Hepatocyte (in vitro differentiated cells): ENCODE measurements around the gene QDPR. TPM values are rescaled to one million over a fixed set of nuclear protein-coding genes. Genes with fewer than 3 reads are reported as not detected.

ENCODE experiments used
- DNase-seq: peaks from one replicate; pipeline ENCODE4 v3.0.0-alpha.2; 2016; ENCODE audit warnings: low spot score
- H2AFZ ChIP-seq: fragments of 200-600 bp; sonication (generic); 2 replicates; pipeline ENCODE4 v1.6.0; 2016; ENCODE audit warnings: antibody characterized with exemption, mild to moderate bottlenecking
- H3K27ac ChIP-seq: fragments of 200-600 bp; sonication (generic); 2 replicates; pipeline ENCODE4 v1.5.1; 2016; ENCODE audit warnings: mild to moderate bottlenecking
- H3K27me3 ChIP-seq: fragments of 200-600 bp; sonication (generic); 2 replicates; pipeline ENCODE4 v1.6.1; 2016
- H3K36me3 ChIP-seq: fragments of 200-600 bp; sonication (generic); replicated peaks from 2 replicates; pipeline ENCODE4 v1.5.1; 2016; ENCODE audit warnings: low read depth; ENCODE audit not compliant: insufficient read depth
- H3K4me1 ChIP-seq: fragments of 200-600 bp; sonication (generic); 2 replicates; pipeline ENCODE4 v1.5.1; 2016; ENCODE audit warnings: mild to moderate bottlenecking, moderate library complexity; ENCODE audit not compliant: insufficient read depth
- H3K4me2 ChIP-seq: fragments of 200-600 bp; sonication (generic); 2 replicates; pipeline ENCODE4 v1.6.0; 2016
- H3K4me3 ChIP-seq: fragments of 200-600 bp; sonication (generic); 2 replicates; pipeline ENCODE4 v1.5.1; 2016; ENCODE audit warnings: mild to moderate bottlenecking
- H3K79me2 ChIP-seq: fragments of 200-600 bp; sonication (generic); 2 replicates; pipeline ENCODE4 v1.6.0; 2017; ENCODE audit warnings: mild to moderate bottlenecking
- H3K9me2 ChIP-seq: fragments of 200-600 bp; sonication (generic); replicated peaks from 2 replicates; pipeline ENCODE4 v1.6.0; 2017; ENCODE audit warnings: mild to moderate bottlenecking; ENCODE audit not compliant: insufficient read depth
- H3K9me3 ChIP-seq: fragments of 200-600 bp; sonication (generic); 2 replicates; pipeline ENCODE4 v1.5.1; 2016; ENCODE audit warnings: low read depth, mild to moderate bottlenecking
- H4K20me1 ChIP-seq: fragments of 200-600 bp; sonication (generic); 2 replicates; pipeline ENCODE4 v1.6.0; 2016; ENCODE audit warnings: mild to moderate bottlenecking; ENCODE audit not compliant: insufficient read depth, poor library complexity, severe bottlenecking
- EZH2 ChIP-seq: fragments of 200-600 bp; sonication (generic); IDR thresholded peaks from 2 replicates; pipeline ENCODE4 v1.6.1; 2016; ENCODE audit warnings: antibody characterized with exemption, mild to moderate bottlenecking, borderline replicate concordance
- EZH2phosphoT487 ChIP-seq: fragments of 200-600 bp; sonication (generic); IDR thresholded peaks from one replicate; pipeline ENCODE4 v1.6.1; 2018; ENCODE audit warnings: antibody characterized with exemption, mild to moderate bottlenecking, low read depth, moderate library complexity; ENCODE audit not compliant: unreplicated experiment, severe bottlenecking
- WGBS: methylation state at CpG from one replicate; pipeline ENCODE4 v1.1.6; 2016; ENCODE audit warnings: low lambda C conversion rate; ENCODE audit errors: missing lambda C conversion rate; 5-methylcytosine and 5-hydroxymethylcytosine counted together
- polyA plus RNA-seq: library from polyadenylated mRNA; unstranded; fragments of >200 nt; fragmentation: Nextera tagmentation; extraction: Ambion mirVana; gene quantifications from 2 replicates; pipeline ENCODE4 v1.2.1, GENCODE V29; 2016
- total RNA-seq: library from RNA; depleted of rRNA; stranded (reverse); fragments of >200 nt; gene quantifications from 2 replicates; pipeline ENCODE4 v1.2.3, GENCODE V29; 2014
- TF ChIP-seq, protein P1 (sequence below): fragments of 200-600 bp; sonication (generic); IDR thresholded peaks from 2 replicates; pipeline ENCODE4 v1.5.1; 2016; ENCODE audit warnings: antibody characterized with exemption, mild to moderate bottlenecking; ENCODE audit not compliant: poor library complexity

QDPR gene
- total and polyA plus RNA-seq, 2 experiments from 2014 or later, result 56.2 to 70.3 TPM

DNA sequence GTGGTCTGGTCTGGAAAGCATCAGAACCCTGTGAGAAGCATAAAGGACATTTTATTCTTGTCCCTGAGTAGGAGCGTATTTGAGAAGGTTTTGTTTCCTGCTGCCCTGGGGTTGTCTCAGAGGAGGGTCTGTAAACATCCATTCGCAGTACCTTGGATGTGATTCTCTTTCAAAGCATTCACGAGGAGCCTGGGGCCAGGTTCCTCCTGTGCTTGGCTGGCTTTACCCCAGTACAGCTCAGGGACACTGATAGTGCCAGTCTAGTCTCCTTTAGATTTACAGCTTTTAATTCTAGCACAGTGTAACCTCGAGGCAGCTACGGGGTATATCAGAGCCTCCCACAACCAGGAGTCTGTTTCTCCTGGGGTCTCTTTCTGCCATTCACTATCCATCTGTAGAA, 5.8 kb upstream of the QDPR start:
- no peak overlapping the region for H3K27ac ChIP-seq
- no peak for TF ChIP-seq EZH2phosphoT487
- TF ChIP-seq, protein P1, sequence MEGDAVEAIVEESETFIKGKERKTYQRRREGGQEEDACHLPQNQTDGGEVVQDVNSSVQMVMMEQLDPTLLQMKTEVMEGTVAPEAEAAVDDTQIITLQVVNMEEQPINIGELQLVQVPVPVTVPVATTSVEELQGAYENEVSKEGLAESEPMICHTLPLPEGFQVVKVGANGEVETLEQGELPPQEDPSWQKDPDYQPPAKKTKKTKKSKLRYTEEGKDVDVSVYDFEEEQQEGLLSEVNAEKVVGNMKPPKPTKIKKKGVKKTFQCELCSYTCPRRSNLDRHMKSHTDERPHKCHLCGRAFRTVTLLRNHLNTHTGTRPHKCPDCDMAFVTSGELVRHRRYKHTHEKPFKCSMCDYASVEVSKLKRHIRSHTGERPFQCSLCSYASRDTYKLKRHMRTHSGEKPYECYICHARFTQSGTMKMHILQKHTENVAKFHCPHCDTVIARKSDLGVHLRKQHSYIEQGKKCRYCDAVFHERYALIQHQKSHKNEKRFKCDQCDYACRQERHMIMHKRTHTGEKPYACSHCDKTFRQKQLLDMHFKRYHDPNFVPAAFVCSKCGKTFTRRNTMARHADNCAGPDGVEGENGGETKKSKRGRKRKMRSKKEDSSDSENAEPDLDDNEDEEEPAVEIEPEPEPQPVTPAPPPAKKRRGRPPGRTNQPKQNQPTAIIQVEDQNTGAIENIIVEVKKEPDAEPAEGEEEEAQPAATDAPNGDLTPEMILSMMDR, result no peak
- no peak for TF ChIP-seq EZH2

DNA sequence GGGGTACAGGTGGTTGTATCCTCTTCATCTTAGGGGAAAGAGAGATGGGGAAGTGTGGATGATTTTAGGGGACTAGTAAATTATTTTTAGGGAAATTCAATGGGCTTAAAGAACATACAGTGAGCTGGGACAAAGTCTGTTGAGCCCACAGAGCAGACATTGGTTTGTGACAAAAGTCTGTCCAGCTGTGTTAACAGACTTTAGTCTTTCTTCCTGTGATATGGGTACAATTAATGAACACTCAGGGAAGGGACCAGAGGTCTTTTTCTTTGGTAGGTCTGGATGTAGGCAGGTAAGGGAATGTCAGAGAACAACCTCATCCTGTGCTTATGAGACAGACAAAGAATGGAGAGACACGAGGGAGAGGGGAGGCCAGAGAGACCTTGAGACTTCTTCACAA, 5.1 kb upstream of the QDPR start:
- no peak overlapping the region for H2AFZ ChIP-seq
- no peak overlapping the region for H3K27ac ChIP-seq
- H3K27me3 ChIP-seq, result peaks cover 6% of the 10 kb centered on the region
- H3K36me3 ChIP-seq, result no peaks in the 10 kb centered on the region
- no peak overlapping the region for H3K4me3 ChIP-seq
- no peaks in the 10 kb centered on the region for H3K9me3 ChIP-seq
- H3K79me2 ChIP-seq, result no peaks in the 10 kb centered on the region
- no peaks in the 10 kb centered on the region for H3K4me1 ChIP-seq
- H4K20me1 ChIP-seq, result no peaks in the 10 kb centered on the region
- WGBS, result 58% methylated on average over 1 of the region's 1 CpG
- no peaks in the 10 kb centered on the region for H3K9me2 ChIP-seq
- DNase-seq, result no peak
- H3K4me2 ChIP-seq, result no peak overlapping the region
- TF ChIP-seq EZH2phosphoT487, result no peak
- TF ChIP-seq EZH2, result no peak
- TF ChIP-seq, protein P1, result no peak

More for the DNA sequence above, 5.8 kb upstream of the QDPR start:
- Histone ChIP-seq H3K27me3 (peaks cover 6% of the 10 kb centered on the region), H3K9me2 (no peaks in the 10 kb centered on the region), H4K20me1 (no peaks in the 10 kb centered on the region), H3K9me3 (no peaks in the 10 kb centered on the region), H3K4me1 (no peaks in the 10 kb centered on the region), H2AFZ (no peak overlapping the region), H3K4me2 (no peak overlapping the region), H3K4me3 (no peak overlapping the region), H3K79me2 (no peaks in the 10 kb centered on the region), H3K36me3 (no peaks in the 10 kb centered on the region)
- WGBS, result 19% methylated on average over 5 of the region's 5 CpGs
- DNase-seq, result no peak

- no peaks in the 10 kb centered on the region for H3K9me3 ChIP-seq
- H3K79me2 ChIP-seq, result no peaks in the 10 kb centered on the region
- no peaks in the 10 kb centered on the region for H4K20me1 ChIP-seq
- peaks cover 3% of the 10 kb centered on the region for H3K4me1 ChIP-seq
- TF ChIP-seq EZH2 (no peak), EZH2phosphoT487 (no peak)
- TF ChIP-seq, protein P1, result no peak
- no peaks in the 10 kb centered on the region for H3K36me3 ChIP-seq
- H3K27ac ChIP-seq, result no peak overlapping the region
- H3K4me3 ChIP-seq, result no peak overlapping the region
- H2AFZ ChIP-seq, result no peak overlapping the region
- 84% methylated on average over 14 of the region's 14 CpGs for WGBS
- peaks cover 6% of the 10 kb centered on the region for H3K27me3 ChIP-seq
- no peaks in the 10 kb centered on the region for H3K9me2 ChIP-seq
- no peak for DNase-seq
- no peak overlapping the region for H3K4me2 ChIP-seq
Observed at GRCh38 chr4:17515445-17516407, 3.8 kb upstream of the QDPR start.
